ENCODE data around the gene RAC2. TPM values are rescaled to one million over a fixed set of nuclear protein-coding genes. Genes with fewer than 3 reads are reported as not detected.

Gene RAC2
- total RNA-seq, 1 donor from 2014 or later, result 978 TPM

GRCh38 chr22:37276776-37277175 is 32.7 kb upstream of the RAC2 start:
- intact Hi-C loops (cut with micrococcal nuclease), result no loop called here

- intact Hi-C loops (cut with micrococcal nuclease), result no loop called here
These were observed 31.6 kb upstream of the RAC2 start for GRCh38 chr22:37275622-37276021.

GRCh38 chr22:37275134-37275533 is 31.1 kb upstream of the RAC2 start:
- intact Hi-C loops (cut with micrococcal nuclease), result no loop called here

GRCh38 chr22:37274380-37274862 is 30.4 kb upstream of the RAC2 start:
- intact Hi-C loops (cut with micrococcal nuclease), result no loop called here

GRCh38 chr22:37273846-37274225 is 29.8 kb upstream of the RAC2 start:
- intact Hi-C loops (cut with micrococcal nuclease), result loop anchor here (1.0 kb wide), 1 partner anchor 9 kb away; no protein-coding TSS in a partner anchor

- intact Hi-C loops (cut with micrococcal nuclease), result loop anchor here (1.0 kb wide), 1 partner anchor 10 kb away; no protein-coding TSS in a partner anchor
These were observed 29.2 kb upstream of the RAC2 start for GRCh38 chr22:37273126-37273845.

- intact Hi-C loops (cut with micrococcal nuclease), result no loop called here
These were observed 27.0 kb upstream of the RAC2 start for GRCh38 chr22:37270928-37271650.

GRCh38 chr22:37269936-37270678 is 26.0 kb upstream of the RAC2 start:
- intact Hi-C loops (cut with micrococcal nuclease), result loop anchor here (5.0 kb wide), 1 partner anchor 38 kb away; no protein-coding TSS in a partner anchor

- intact Hi-C loops (cut with micrococcal nuclease), result loop anchor here (1.0 to 5.0 kb wide), 7 partner anchors 14 to 299 kb away; partner anchors contain the start of genes CYTH4 and RAC2
These were observed 23.8 kb upstream of the RAC2 start for GRCh38 chr22:37267661-37268413.

GRCh38 chr22:37267135-37267587 is 23.1 kb upstream of the RAC2 start:
- intact Hi-C loops (cut with micrococcal nuclease), result loop anchor here (1.0 to 5.0 kb wide), 7 partner anchors 15 to 300 kb away; partner anchors contain the start of genes CYTH4 and RAC2

- intact Hi-C loops (cut with micrococcal nuclease), result loop anchor here (1.0 to 5.0 kb wide), 7 partner anchors 16 to 301 kb away; partner anchors contain the start of genes CYTH4 and RAC2
These were observed 22.6 kb upstream of the RAC2 start for GRCh38 chr22:37266581-37267134.

GRCh38 chr22:37263966-37264887 is 20.2 kb upstream of the RAC2 start:
- intact Hi-C loops (cut with micrococcal nuclease), result no loop called here

- intact Hi-C loops (cut with micrococcal nuclease), result no loop called here
These were observed 18.3 kb upstream of the RAC2 start for GRCh38 chr22:37262346-37262745.

- intact Hi-C loops (cut with micrococcal nuclease), result loop anchor here (1.0 to 2.0 kb wide), 4 partner anchors 17 to 478 kb away; partner anchors contain the start of gene RAC2
These were observed 16.9 kb upstream of the RAC2 start for GRCh38 chr22:37260901-37261336.

- intact Hi-C loops (cut with micrococcal nuclease), result loop anchor here (1.0 to 2.0 kb wide), 2 partner anchors 181 to 477 kb away; no protein-coding TSS in a partner anchor
These were observed 16.2 kb upstream of the RAC2 start for GRCh38 chr22:37260155-37260795.

GRCh38 chr22:37259540-37260029 is 15.5 kb upstream of the RAC2 start:
- intact Hi-C loops (cut with micrococcal nuclease), result loop anchor here (1.0 to 2.0 kb wide), 2 partner anchors 180 to 477 kb away; no protein-coding TSS in a partner anchor

- intact Hi-C loops (cut with micrococcal nuclease), result no loop called here
These were observed 14.8 kb upstream of the RAC2 start for GRCh38 chr22:37258753-37259401.
